Mesothelial cell of epicardium (in vitro differentiated cells): ENCODE results near the gene ETV7. TPM values are rescaled to one million over a fixed set of nuclear protein-coding genes. Genes with fewer than 3 reads are reported as not detected.

ENCODE experiments used
- DNase-seq, 2 experiments: peaks; one replicate each; pipeline ENCODE4 v3.0.0; 2021; ENCODE audit warnings: low spot score in 2 of 2; ENCODE audit not compliant: unreplicated experiment in 2 of 2
- H3K27ac Mint-ChIP-seq: 2 replicates; pipeline ENCODE4 v1.8.0; 2021; ENCODE audit warnings: mixed read lengths
- H3K27me3 Mint-ChIP-seq: 2 replicates; pipeline ENCODE4 v1.8.0; 2021; ENCODE audit warnings: low read depth, mixed read lengths
- H3K36me3 Mint-ChIP-seq: 2 replicates; pipeline ENCODE4 v1.8.0; 2021; ENCODE audit warnings: mixed read lengths
- H3K4me1 Mint-ChIP-seq: 2 replicates; pipeline ENCODE4 v1.8.0; 2021; ENCODE audit warnings: mixed read lengths
- H3K4me3 Mint-ChIP-seq: 2 replicates; pipeline ENCODE4 v1.8.0; 2021; ENCODE audit warnings: mild to moderate bottlenecking, moderate library complexity, mixed read lengths
- H3K9me3 Mint-ChIP-seq: 2 replicates; pipeline ENCODE4 v1.8.0; 2021; ENCODE audit warnings: mixed read lengths
- CTCF ChIP-seq: fragments of 200-600 bp; sonication (generic); IDR thresholded peaks from one replicate; pipeline ENCODE4 v1.5.0; 2021; ENCODE audit warnings: antibody characterized with exemption; ENCODE audit not compliant: unreplicated experiment
- total RNA-seq: library from RNA; stranded (reverse); gene quantifications from 3 replicates; pipeline ENCODE4 v1.2.1, GENCODE V29; 2021

ETV7 gene
- total RNA-seq, 1 donor from 2014 or later, result 0.47 TPM

GRCh38 chr6:36428911-36429310 lies 41.4 kb upstream of the ETV7 start:
- no peak for TF ChIP-seq CTCF
- Mint-ChIP-seq H3K36me3 (no peaks in the 10 kb centered on the region), H3K4me1 (peaks cover 11% of the 10 kb centered on the region), H3K9me3 (peaks cover 5% of the 10 kb centered on the region), H3K4me3 (no peak overlapping the region), H3K27me3 (no peaks in the 10 kb centered on the region), H3K27ac (no peak overlapping the region)
- no peak for DNase-seq

- Mint-ChIP-seq H3K36me3 (no peaks in the 10 kb centered on the region), H3K4me1 (peaks cover 13% of the 10 kb centered on the region), H3K27ac (no peak overlapping the region), H3K4me3 (no peak overlapping the region), H3K9me3 (no peaks in the 10 kb centered on the region), H3K27me3 (no peaks in the 10 kb centered on the region)
- TF ChIP-seq CTCF, result no peak
- no peak for DNase-seq
These were observed 39.2 kb upstream of the ETV7 start for GRCh38 chr6:36426622-36427021.

- H3K4me3 Mint-ChIP-seq, result peak overlapping the region; percentile 76
- no peaks in the 10 kb centered on the region for H3K27me3 Mint-ChIP-seq
- H3K4me1 Mint-ChIP-seq, result peaks cover 20% of the 10 kb centered on the region
- peak overlapping the region; percentile 93 for H3K27ac Mint-ChIP-seq
- peak; percentile 30 for TF ChIP-seq CTCF
- peaks cover 3% of the 10 kb centered on the region for H3K9me3 Mint-ChIP-seq
- no peaks in the 10 kb centered on the region for H3K36me3 Mint-ChIP-seq
- peak; percentile 98 to 99 for DNase-seq
These were observed 35.8 kb upstream of the ETV7 start for GRCh38 chr6:36423101-36423824.

- no peak for TF ChIP-seq CTCF
- Mint-ChIP-seq H3K27me3 (no peaks in the 10 kb centered on the region), H3K9me3 (peaks cover 3% of the 10 kb centered on the region), H3K4me3 (peak overlapping the region; percentile 76), H3K4me1 (peaks cover 22% of the 10 kb centered on the region), H3K27ac (peak overlapping the region; percentile 93), H3K36me3 (no peaks in the 10 kb centered on the region)
- no peak for DNase-seq
These were observed 35.2 kb upstream of the ETV7 start for GRCh38 chr6:36422714-36423100.

- no peak for DNase-seq
- Mint-ChIP-seq H3K27ac (no peak overlapping the region), H3K27me3 (no peaks in the 10 kb centered on the region), H3K4me3 (no peak overlapping the region), H3K9me3 (peaks cover 3% of the 10 kb centered on the region), H3K36me3 (no peaks in the 10 kb centered on the region), H3K4me1 (peaks cover 23% of the 10 kb centered on the region)
- no peak for TF ChIP-seq CTCF
These were observed 31.8 kb upstream of the ETV7 start for GRCh38 chr6:36419310-36419709.
